GM19463 (cell line): ENCODE measurements around the gene CTBP2.

ENCODE experiments used
- ATAC-seq: cut with Tn5 transposase; IDR thresholded peaks from one replicate; pipeline ENCODE4 v1.9.1; 2021; ENCODE audit warnings: mild to moderate bottlenecking, moderate library complexity; ENCODE audit not compliant: unreplicated experiment

Gene CTBP2

DNA sequence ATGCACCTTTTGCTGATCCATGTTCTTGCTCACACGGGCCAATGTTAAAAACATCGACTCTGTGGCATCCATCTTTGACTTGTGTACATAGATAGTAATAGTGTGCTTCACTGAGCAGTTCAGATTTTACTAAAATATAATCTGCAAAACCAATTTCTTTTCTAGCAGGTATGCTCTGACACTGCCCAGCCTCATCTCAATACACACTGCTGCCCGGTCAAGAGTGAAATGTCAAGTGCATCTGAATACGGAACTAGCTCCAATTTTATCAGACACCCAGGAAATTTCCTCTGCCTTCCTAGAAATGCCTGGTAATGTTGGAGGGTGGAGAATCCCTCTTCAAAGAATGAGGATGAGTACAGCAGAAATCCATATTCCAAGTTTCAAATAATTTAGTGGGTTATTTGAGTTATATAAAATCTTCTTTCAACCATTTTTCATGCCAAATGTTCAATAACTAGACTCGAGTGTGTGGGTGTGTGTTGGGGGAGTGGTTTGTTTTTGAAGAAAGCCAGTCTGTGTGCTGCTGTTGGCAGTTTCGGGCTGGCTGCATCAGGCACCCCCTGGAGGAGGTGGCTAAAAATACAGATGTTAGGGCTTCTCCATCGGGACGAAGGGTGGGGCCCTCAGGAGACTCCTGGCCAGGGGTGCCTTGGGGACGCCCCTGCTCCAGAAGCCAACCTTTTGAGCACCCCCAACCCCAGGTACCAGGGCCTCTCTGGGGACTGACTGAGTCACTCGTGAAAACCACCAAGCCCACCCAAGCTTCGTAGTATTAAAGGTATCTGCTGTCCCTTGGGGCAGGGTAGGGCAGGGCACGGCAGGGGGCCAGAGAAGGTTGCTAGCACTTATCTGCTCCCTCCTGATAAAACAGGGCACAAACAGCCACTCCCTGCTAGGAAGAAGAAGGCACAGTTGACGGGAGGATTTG, 15.4 kb downstream of the CTBP2 start:
- no peak for ATAC-seq

DNA sequence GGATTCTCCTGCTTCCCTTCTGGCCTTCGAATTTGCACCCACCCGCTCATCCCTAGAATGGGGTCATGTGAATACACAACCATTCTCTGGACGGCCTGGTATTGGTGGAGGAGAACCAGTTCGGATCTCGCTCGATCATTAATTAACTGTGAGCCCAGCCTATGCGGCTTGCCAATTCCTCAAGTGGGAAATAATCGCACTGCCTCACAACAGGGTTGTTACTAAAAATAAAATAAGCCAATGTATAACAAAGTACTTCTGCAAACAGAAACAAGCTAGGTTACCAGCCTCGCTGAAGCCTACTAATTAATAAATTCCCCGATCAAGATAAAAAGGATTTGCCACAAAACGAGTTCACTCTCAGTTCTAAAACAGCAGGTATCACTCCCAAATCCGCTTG, 16.2 kb downstream of the CTBP2 start:
- no peak for ATAC-seq

DNA sequence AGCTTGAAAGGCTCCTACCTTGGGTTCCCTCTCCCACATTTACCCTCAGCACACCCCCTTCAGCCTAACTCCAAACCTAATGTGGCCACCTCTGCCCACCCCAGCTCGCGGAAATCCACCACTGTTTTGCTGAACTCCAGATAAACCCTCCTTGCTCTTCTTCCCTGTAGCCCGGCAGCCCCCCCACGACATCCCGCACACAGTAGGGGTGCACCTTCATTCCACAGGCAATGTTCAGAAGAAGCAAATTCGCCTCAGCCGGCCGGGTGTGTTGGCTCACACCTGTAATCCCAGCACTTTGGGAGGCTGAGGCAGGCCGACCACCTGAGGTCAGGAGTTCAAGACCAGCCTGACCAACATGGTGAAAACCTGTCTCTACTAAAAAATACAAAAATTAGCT, 17.4 kb downstream of the CTBP2 start:
- ATAC-seq = no peak

DNA sequence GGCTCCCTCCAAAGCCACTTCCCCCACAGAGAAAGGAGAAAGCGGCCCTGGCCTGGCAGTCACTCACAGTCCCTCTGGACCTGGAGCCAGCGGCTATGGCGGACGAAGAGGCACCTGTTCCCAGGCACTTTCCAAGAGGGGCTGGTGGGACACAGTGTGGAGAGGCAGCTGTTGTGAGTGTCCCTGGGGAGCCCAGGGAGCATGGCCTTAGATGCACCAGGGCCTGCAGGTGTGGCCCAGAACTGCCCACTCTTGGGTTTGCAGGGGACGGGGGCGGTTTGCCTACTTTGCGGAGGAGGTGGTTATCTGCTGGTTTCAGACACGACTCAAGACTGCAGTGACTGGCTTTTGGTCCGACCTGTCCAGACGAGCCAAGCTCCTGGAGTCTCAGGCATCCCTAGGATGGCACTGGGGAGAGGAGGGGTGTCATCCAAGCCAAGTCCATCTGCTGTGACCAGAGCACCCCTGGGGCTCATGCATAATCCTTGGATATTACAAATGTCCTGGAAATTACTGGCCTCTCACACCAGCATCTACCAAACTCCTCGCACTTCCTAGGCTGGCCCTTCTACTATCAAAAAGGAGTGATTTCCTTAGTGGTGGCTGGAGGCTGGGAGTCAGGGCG, 18.4 kb downstream of the CTBP2 start:
- ATAC-seq = no peak

DNA sequence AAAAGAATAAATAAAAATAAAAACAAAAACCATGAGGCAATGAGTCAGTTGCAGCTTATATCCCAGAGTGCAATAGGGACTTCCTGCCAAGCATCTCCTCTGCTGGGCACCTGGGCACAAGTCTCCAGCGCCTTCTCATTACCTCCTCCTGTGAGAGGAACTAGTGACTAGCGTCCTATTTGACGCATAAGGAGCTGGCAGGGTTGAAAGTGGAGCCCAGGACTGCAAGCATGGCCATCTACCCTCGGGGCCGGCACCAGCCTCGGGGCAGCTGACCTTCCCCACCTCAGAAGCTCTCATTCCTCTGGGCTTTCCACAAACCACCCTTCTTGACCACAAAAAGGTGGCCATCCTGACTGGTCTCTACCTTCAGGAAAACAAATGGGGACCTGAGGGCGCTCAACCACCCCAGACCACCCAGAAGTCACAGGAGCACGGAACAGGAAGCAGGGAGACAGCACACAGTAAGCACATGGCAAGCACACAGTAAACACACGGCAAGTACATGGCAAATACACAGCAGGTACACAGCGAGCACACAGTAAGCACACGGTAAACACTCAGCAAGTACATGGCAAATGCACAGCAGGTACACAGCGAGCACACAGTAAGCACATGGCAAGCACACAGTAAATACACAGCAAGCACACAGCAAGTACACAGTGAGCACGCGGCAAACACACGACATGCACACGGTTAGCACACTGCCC, 19.1 kb downstream of the CTBP2 start:
- ATAC-seq = no peak

DNA sequence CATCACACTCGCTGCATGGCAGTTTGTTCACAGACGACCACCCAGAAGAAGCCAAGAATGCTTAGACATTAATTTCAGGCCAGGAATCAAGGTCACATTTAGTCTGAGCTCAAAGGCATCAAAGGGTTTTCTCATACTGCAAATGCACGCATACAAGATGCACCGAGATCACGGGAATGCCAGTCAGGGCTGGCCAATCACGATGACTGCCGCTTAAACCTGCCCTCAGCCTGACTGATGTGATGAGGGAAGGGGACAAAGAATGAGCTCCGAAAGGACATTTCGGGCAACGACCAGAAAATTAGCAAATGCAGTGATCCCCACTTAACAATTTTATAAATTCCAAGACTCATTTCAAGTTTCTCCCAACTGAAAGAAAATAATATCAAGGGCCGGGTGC, 20.2 kb downstream of the CTBP2 start:
- ATAC-seq = no peak

DNA sequence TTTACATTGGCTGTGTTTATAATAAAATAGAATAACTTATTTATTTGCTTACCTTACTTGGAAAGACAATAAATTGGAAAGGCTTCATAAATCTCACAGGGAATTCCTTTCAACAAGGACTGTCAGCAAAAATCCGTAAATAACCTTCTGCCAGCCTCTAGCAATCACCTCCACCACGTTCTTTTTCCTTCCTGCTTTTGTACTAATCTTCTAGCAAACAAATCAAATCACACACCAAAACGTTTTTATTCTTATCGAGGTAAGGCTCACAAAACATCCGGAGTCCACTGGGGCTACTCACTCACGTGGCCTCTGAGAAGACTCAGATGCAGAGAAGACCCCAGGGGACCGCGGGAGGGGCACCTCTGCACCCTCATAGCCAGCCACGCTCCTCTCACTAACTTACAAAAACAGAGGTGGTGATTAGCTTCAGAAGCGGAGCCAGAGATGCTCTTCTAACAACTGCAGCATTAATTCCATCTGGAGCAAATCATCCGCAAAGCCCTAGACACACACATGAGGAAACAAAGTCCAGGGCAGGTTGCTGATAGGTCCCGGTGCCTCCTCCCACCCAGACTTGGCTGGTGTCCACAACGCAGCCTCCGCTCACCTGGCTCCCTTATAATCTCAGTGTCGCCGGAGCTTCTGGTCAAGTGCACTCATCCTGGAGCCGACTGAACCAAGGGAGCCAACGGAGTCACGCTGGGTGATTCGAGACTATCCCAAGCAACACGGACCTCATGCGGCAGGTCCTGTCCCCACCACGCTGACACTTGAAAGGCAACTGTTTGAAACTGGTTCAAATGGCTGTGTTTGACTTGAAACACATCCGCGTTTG, 22.5 kb downstream of the CTBP2 start:
- no peak for ATAC-seq

DNA sequence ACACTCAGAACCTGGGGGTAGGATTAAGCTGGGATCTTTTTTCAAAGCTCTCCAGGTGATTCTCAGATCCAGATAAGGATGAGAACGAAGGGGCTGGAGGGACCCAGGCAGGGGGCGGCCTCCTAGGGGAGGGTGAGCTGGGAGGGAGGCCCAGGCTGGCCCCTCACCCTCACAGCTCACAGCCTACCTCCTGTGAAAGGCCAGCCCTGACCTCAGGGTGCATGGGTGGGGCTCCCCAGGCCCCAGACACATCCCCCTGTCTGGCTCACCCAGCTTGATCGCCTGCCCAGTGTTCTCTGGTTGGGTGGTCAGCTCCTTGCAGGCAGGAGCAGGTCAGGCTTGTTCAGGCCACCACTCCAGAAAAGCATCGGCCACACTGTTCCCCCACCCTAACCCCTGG, 24.3 kb downstream of the CTBP2 start:
- no peak for ATAC-seq

DNA sequence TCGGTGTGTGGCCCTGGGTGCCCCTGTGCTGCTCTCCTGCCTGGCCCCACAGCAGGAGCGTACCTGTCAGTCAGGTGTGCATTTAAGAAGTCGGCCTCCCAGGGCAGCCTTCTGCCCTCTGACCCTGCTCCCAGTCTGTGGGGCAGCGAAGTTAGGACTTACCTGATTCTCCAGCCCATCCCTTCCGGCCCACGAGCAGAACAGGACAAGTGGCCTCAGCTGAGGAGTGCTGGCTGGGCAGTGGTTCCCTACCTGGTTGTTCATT, 24.7 kb downstream of the CTBP2 start:
- no peak for ATAC-seq

DNA sequence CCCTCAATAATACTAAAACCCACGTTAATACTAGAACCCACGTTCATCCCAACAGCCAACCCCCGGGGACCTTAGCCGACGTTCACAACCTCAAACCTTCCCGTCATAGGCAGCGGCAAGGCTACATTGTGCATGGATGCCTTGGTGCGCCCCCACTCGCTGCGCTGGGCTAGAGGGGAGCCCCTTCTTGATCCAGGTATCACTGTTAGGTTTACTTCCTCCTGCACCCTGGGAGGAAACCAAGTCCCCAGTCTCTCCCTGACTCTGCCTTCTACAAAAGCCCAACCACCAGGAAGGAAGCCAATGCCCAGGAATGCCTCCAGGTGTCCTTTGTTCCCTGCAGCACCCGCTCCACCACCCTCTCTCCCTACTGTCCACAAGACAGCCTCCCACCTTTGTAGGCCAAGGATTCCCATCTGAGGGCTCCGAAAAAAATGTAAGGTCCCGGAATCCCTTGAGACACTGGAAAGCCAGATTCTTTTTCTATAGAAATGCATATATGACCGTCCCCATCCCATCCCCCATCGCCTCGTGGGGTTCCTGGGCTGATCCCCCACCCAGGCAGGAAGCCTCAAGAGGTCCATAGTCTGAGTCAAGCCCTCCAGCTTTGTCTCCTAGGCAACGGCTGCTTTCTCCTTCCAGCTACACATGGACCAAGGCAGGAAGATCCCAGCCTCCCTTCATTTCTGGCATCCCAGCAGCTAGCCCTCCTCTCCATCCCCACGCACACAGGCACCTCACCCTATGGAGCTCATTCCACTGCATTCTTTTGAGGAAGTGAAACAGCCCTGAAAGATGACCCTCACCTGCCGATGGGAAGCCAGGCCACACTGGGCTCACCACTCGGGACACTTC, 25.2 kb downstream of the CTBP2 start:
- no peak for ATAC-seq

DNA sequence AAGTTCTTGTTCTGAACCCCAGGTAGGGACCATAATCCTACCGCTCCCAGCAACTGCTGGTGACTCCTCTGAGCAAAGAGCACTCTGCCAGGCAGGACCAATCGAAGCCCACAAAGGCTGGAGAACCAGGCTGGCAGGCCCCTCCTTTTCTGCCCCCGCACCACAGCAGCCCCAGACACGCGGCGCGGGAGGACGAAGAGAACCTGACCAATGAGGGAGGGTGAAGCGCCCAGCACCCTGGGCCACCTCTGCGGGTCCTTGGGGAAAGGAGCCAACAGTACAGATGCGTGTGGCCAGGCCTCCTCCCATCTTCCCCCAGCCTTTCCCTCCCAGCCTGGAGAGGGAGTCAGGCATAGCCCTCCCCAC, 25.9 kb downstream of the CTBP2 start:
- ATAC-seq = no peak

DNA sequence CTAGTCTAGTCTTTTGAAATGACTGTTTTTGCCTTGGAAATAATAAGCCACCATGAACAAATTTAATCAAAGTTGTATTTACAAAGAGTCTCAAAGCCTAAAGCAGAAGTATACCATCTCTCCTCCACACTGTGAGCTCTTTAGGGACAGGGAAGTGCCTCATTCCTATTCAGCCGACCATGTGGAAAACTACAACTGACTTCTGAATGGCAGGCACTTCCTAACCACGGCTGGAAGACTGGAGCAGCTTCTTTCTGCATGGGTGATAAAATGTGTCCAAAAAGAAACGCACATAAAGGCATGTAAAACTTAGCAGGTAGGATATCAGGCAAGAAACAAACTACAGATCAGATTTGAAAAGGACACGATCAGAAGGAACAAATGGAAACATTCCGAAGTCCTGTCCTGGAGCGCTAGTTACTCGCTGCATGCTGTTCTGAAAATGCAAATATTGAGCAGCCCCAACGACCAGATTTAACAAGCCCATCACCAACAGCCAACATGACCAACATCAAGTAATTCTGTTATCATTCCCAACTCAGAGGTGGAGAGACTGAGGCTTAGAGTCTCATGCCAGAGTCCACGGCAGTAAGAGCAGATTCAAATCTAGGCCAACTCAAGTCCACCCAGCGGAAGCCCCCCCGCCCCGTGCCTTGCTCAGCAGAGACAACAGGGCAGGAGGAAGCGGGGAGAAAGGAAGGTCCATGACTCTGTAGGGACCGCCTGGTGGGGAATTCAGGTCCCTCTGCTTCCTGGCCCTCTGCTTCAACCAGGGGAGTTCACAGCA, 26.5 kb downstream of the CTBP2 start:
- ATAC-seq = no peak

DNA sequence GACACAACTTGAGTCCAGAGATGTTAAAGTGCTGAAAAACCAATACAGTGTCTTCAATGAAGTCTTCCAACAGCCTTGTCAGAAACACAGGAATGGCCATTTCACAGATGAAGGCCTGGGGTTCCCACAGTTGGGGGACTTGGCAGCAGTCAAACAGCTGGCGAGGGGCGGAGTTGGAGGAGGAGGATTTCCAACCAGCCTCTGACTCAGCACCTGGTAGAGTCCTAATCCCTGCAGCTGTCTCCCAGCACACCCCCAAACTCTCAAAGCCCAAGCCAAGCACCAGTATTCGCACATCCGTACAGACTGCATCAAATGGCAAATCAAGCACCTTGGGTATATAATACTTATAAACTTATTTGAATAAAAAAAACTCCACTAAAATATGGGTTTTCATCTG, 28.0 kb downstream of the CTBP2 start:
- no peak for ATAC-seq

DNA sequence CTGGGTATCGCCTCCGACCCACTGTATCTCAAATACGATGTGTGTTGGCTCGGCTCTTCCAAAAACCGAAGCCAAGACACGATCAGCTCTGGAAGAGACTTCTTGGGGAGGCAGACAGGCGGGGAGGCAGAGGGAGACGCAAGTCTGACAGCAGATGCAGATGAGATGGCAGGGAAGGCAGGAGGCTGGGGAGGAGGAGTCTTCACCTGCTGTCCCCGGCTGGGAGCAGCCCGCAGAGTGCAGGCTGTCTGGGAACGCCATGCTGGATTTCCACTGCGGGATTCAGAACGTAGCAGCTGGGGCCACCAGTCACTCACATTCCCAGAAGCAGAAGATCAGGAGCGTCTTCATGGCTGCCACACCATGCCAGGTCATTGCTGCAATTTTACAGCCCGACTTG, 29.4 kb downstream of the CTBP2 start:
- ATAC-seq = no peak

DNA sequence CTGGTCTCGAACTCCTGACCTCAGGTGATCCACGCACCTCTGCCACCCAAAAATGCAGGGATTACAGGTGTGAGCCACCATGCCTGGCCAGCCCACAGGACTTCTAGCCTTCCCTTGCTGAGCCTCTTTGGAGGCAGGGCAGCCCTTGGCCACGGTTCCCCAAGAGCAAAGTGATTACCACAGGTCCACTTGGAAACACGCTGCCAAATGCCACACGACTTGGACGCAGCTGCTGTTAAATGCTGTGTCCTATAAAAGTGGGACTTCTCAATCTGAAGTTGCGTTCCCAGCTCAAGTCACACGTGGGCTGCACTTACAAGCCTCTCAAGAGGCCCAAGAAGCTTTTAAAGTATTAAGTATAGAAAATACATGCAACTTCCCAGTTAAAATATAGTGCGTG, 30.1 kb downstream of the CTBP2 start:
- no peak for ATAC-seq

DNA sequence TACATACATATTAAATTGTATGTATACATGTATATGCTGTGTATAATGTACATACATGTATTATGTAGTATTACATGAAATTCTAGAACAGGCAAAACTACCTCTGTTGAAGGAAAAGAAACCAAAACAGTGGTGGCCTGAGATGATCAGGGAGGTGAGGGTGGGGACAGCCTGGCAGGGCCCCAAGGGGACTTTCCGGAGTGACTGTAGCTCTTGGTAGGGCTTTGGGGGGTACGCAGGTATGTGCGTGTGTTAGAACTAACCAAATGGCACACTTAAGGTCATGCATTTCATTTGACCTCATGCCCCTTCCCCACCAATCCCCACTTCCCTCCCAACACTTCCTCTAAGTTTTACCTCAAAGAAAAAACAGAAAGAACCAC, 31.3 kb downstream of the CTBP2 start:
- no peak for ATAC-seq

DNA sequence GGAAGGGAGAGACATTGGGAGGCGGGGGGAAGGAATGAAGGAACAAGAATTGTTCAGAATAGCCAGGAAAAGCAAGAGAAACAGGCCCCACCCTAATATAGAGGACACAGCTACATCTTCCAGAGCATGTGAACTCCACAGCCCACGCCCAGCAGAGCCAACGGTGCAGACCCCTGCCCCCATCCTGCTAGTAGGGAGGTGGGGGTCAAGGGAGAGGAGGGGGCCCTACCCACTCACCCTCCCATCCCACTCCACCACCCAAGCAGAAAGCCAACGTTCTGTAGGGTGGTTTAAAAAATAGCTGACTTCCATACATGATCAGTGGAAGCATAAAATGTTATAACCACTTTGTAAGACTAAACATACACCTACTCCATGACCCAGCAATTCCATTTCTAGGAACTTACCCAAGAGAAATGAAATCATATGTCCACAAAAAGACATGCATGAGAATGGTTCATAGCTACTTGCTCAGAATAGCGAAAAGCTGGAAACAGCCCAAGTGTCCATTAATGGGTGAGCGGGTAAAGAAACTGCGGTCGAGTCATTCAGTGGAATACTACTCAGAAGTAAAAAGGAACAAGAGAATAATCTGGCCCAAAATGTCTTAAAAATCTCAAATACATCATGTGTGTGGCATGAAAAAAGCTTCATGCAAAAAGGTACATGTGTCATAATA, 31.8 kb downstream of the CTBP2 start:
- ATAC-seq = no peak

DNA sequence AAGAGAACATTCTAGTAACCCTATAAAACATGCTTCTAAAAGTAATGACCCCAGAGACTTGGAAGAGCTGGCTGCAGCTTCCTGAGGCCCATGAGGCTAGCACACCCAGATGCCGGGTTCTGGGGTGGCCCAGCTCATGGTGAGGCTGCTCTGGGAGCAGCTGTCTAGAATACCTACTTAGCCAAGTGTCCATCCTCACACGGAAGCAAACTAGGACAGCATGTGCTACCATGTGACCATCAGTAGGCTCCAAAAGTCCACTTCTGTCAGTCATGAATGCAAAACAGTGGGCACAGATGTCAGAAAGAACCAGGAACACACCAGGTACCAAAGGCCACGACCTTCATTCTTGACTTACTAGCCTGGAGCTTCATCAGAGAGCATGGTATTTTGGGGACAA, 32.4 kb downstream of the CTBP2 start:
- ATAC-seq = no peak

DNA sequence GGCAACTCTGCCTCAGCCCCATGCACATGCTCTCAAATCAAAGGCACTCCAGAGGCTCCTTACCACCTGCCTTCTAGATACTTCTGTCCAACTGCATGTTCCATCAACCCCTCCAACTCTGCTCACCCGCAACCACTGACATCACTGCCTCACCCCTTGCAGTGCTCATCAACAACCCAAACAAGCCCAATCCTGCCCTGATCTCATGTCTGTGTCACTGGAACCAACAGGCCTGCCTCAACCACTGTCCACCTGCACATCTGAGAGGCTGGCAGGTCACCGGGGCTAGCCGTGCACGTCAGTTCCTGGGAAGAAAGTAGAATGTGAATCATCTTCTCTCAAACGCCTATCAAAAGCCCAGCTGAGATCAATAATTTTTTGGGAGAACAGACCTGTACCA, 33.3 kb downstream of the CTBP2 start:
- no peak for ATAC-seq
